Renal pelvis (tissue), 12 donors: ENCODE data around the gene GPR87. TPM values are rescaled to one million over a fixed set of nuclear protein-coding genes. Genes with fewer than 3 reads are reported as not detected.

ENCODE experiments used
- DNase-seq: peaks from one replicate; pipeline ENCODE4 v3.0.0-alpha.2; 2013
- long read RNA-seq, 16 experiments: transcript quantifications; one replicate each; lab custom pipeline, GENCODE V29; 2026
- polyA plus RNA-seq, 3 donors: library from polyadenylated mRNA; unstranded; fragments of 120-200 nt; gene quantifications; one replicate each; pipeline ENCODE4 v1.2.1, GENCODE V29; 2013; ENCODE audit not compliant: insufficient read length in 3 of 3

The GPR87 gene, protein sequence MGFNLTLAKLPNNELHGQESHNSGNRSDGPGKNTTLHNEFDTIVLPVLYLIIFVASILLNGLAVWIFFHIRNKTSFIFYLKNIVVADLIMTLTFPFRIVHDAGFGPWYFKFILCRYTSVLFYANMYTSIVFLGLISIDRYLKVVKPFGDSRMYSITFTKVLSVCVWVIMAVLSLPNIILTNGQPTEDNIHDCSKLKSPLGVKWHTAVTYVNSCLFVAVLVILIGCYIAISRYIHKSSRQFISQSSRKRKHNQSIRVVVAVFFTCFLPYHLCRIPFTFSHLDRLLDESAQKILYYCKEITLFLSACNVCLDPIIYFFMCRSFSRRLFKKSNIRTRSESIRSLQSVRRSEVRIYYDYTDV
- polyA plus RNA-seq, result under 1 TPM in 1 of 3 donors, not detected in 2; 0.17 TPM
- long read RNA-seq, donor 1, result 0 reads
- long read RNA-seq, donor 2, result 0 reads
- long read RNA-seq, donor 3, result 0 reads
- long read RNA-seq, donor 4, partial matches to known transcripts, result 0 of 1 reads
- long read RNA-seq, donor 4, other reads (novel, unspliced or antisense), result 0 of 1 reads
- long read RNA-seq, donor 5, result 0 reads
- long read RNA-seq, donor 6, result 0 reads
- long read RNA-seq, donor 7, partial matches to known transcripts, result 0 of 2 reads
- long read RNA-seq, donor 7, other reads (novel, unspliced or antisense), result 0 of 2 reads
- long read RNA-seq, donor 8, result 0 reads
- long read RNA-seq, donor 9, result 0 reads
- long read RNA-seq, donor 10, result 0 reads
- long read RNA-seq, donor 11, result 0 reads
- long read RNA-seq, donor 12, result 0 reads
- long read RNA-seq, donor 13, result 0 reads
- long read RNA-seq, donor 14, result 0 reads
- long read RNA-seq, donor 15, result 0 reads
- long read RNA-seq, donor 16, result 0 reads

DNA sequence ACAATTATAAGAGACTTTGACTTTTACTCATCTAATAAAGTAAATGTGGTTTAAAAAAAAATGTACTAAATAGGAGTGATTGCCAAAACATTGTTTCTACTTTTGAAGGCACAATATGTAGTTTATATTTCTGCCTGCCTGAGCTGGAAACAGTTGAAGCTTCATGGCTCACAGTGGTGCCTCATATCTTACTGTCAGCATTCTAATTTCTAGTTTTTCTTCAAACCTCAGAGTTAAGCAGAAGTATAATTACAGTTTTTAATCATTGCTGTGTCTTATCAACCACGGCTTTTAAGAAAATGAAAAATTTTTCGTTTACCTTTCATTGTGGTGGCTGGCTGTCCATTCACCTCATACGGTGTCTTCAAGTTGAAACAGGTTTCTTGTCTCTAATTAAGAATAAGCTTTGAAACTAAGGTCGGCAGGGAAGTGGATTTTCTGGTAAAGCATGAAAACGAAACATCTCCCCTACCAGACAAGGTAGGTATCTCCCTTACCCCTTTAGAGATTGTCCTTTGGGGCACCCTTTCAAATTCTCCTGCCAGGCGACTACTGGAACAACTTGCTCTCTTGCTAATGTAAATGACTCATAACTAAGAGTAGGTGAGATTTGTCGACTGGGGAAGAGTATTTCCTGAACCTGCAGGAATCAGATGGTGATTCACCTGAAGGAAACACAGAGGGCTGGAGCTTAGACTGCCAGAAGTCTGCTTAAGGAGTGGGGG lies at the start of gene GPR87:
TSS of gene GPR87 (minus strand) at position 554 of the 725 bp plus-strand sequence. CDS start 16,720 bp downstream, outside the sequence.
- DNase-seq, result no peak

DNA sequence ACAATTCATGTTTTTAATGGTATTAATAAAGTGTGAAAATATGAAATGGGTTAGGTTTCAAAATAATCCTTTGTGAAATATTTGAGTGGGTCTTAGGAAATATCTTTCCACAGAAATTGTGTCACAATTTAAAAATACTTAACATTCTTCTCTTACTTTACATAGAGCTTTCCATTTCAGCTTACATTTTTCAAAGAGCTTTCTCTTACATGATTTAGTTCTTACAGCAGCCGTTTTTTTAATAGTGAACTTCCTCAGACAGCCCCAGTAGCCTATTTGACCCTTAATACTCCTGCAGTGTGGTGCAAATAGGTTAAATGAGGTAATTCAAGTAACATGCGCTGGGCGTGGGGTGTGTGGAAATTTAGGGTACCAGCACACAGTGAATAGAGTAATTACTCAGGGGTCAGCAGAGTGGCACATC lies 46.1 kb upstream of the GPR87 start:
- no peak for DNase-seq

DNA sequence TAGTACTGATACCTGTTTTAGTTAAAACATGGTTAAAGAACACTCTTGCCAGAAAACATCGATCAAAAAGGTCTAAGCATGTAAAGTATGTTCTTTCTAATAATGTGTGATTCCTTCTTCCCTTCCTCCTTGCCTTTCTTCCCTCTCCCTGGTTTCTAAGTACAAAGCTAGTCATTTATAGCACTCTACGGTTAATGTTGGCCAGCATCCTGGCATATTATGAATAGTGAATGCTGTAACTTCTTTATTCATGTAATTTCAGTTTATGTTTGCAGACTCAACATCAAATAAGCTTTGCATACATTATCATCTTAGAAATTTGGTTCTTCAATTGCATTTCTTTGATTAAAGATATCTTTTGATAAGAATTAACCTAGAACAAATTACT lies 40.8 kb upstream of the GPR87 start:
- no peak for DNase-seq

DNA sequence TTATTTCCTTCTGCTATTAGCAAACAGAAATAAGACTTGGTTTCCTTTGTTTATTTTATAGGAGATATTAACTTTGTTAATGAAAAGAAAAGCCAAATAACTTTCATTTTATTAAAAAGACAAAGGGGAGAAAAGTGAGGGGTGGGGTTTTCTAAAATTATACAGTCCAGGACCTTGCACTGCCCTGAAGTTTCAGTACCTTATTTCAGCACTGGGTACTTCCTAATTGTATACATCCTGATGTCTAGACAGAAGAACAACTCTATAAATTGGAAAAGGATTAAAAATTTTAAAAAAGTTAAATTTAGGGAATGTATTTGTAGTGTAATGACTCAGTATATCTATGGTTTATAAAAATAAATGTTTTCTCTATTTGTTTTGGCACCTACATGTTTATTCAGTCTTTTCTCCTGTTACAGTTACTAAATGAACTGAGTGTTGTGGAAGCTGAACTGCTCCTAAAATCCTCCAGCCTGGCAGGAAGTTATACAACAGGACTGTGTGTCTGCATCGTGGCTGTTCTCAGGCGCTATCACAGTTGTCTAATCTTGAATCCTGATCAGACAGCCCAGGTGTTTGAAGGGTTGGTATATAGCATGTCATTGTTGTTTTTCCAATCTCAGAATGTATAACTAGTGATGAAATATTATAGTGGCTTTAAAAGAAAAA lies 40.3 kb upstream of the GPR87 start:
- DNase-seq, result no peak

DNA sequence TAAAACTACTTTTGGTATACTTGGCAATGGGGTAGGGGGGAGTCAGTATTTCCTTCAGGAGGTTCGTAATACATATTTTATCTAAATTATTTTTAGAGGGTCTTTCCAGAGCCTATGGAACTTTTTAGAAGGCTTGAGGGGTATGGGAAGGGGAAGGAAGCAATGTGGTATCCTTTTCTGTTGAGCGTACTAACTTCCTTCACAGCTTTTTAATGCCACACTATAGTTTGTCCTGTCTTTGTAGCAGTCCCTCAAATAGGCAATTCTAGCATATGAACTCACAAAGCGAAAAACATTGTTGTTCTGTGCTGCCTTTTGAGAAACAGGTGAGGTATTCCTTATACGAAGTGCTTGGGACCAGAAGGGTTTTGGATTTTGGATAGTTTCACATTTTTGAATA lies 35.0 kb upstream of the GPR87 start:
- DNase-seq, result no peak

DNA sequence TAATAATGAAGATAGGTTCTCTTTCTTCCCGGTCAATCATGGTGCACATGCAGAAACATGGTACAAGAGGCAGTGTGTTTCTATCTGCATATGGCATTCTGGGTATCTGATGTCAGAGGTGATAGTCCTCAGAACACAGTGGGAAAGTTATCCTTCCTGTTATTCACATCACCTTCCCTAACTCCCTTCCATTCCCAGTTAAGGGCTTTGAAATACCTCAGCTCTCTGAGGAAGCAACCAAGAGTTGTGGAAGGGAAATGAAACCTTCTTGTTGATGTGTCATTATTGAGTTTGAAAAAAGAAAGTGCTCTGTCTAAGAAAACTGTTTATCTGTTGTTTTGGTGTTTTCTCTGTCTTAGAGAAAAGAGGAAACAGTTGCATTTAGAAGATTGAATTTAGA lies 34.6 kb upstream of the GPR87 start:
- DNase-seq, result no peak

DNA sequence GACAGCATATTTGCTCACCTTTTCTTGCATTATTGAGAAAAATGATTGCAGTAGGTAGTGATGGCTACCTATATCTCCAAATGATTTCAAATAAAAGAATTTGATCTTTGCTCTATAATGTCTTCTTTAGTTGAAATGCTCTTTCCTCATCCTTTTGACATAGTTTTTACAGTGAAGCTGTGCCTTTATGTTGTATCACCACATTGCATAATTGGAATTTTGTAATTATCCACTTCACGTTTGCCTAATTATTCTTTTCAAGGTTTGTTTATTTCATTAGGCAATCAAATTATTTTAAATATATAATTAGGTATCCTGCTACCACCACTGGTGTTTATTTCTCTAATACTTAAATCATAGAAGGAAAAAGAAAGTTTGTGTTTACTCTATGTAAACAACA lies 34.0 kb upstream of the GPR87 start:
- DNase-seq, result no peak

DNA sequence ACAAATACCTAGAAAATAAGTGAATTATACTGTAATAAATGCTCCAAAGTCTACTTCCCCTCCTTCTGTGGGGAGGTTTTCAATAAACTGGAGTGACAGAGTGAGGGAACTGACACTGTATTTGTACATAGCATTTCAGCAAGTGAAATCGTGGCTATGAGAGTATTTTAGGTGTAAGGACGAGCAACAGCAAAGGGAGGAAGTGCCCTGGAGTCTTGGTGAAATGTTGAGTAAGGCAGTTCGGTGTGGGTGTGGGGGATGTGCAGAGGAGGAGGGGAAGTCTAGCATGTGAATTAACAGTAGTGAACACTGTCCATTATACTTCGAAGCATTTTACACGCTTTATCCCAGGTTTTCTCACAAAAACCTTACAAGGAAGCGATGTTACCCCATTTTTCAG lies 30.8 kb upstream of the GPR87 start:
- no peak for DNase-seq

DNA sequence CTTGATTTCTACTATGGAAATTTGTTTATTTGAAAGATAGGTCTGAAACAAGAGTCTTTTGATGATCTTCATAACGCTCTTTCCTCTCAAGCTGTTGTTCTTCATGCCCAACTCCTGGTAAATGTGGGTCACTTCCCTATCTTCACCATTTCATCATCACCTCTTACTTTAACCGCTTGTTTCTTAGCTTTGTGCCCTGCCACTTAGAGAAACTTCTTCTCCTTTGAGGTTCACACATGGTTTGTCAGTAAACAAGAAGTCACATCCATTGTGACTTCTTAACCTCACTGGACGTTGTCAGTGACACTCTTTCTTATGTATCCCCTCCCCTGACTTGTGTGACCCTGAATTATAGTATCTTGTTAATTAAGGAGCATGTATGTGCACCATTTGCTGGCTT lies 29.7 kb upstream of the GPR87 start:
- DNase-seq, result no peak

DNA sequence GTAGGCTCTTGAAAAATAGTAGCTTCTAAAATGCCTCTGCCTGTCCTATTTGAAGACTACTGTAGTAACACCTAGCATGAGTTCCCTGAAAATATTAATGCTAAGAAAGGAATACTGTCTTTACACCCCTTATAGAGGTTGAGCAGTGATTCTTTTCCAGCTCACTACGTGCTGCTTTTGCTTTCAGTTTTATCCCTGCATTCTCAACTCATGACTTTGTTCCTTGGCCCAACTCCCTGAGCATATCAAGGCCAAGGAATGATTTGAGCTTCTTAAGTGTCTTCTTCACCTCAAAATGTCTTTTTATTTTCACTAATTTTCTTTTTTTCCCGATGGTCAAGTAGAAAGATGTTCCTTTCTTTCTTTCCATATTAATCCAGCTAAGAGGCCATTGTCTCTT lies 29.2 kb upstream of the GPR87 start:
- no peak for DNase-seq

DNA sequence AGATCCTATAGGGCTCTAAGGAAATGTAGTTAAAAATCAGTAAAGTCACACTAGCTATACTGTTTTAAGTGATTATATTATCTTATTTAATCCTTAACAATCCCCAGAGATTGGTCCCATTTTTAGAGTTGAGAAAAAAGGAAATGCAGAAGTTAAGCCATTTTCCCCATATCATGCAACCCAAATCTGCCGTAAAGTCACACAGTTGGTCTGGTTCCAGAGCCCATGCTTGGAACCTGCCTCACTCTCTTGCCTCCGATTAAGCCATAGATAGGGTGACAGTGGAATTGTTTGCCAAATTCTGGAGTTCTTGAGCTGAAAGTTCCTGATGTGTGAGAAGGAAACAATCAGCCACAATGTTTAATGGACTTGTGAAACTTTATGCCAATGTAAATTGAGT lies 15.1 kb upstream of the GPR87 start:
- no peak for DNase-seq

DNA sequence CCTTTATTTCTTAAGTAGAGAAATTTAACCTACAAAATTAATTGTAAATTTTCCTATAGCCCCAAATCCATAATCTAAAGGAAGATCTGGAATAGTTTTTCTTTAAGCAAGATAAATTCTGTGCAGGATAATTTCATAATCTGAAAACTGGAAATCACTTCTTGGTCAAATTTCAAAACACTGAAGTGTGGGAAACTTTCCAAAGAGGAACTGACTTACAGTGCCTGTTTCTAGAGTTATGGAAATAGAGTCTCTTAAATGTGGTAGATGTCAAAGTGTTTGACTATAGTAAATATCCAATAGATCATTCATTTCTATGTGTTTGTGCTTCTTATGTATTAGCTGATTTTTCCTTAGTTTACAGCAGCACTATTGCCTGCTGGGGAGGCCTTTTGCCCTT lies 14.3 kb upstream of the GPR87 start:
- no peak for DNase-seq

DNA sequence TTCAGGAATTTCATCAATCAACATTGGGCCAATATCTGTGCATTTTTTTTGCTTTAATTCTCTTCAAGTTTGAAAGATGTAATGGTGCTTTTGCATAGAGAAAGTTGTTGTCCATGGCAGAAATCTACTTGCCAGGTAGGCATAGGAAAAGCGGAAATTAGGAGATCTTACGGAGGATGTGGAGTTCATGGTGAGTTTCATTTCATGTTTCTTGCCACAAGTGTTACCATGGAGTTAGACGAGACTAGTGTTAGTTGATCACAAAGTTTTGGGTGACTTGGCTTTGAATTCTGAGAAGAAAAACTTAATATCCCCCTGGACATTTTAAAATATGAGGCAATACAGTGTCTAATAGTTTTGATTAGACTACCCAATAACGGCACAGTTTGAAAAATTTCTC lies 13.8 kb upstream of the GPR87 start:
- no peak for DNase-seq

DNA sequence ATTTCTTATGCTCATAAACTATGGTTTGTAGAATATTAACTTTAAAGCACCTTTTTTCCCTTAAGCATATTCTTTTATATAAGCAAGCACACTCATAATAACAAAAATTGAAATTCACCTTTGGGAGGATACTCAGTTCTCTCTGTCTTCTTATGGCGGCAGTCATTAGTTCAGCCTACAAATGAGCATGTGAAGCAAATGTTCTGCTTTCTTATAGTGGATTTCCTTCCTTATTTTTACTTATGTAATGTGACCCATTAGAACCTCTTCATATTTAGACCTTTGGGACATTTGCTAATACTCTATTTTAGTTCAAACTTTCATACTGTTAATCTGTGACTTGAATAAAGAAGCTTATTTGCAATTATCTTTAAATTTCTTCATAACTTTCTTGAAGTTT lies 12.7 kb upstream of the GPR87 start, which contains the start of gene P2RY13:
TSS of gene P2RY13 (minus strand) at position 187 of the 400 bp plus-strand sequence. CDS start at position 166, 21 bp downstream.
- no peak for DNase-seq

DNA sequence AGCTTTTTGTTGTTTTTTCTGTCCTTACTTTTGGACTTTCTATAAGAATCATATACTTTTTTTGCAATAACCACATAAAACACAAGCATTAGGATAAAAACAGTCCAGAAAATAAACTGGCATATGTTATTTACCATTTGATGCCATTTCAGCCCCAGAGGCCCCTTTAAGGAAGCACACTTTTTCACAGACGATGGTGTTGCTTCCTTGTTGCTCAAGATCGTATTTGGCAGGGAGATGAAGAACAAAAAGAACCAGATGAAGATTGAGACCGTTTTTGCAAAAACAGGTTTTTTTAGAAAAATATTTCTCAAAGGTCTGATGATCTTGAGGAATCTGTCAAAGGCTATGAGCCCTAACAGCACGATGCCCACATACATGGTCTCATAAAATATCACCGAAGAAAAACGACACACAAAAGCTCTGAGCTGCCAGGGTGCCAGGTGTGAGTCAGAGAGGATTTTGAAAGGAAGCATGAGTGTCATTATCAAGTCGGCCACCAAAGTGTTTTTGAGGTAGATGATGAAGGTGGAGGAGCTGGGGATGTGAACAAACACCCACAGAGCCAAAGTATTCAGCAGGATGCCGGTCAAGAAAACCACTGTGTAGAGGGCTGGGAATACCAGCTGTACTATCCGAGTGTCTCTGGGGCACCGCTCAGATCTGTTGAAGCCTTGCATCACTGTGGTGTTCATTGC lies 11.8 kb upstream of the GPR87 start:
- DNase-seq, result no peak

DNA sequence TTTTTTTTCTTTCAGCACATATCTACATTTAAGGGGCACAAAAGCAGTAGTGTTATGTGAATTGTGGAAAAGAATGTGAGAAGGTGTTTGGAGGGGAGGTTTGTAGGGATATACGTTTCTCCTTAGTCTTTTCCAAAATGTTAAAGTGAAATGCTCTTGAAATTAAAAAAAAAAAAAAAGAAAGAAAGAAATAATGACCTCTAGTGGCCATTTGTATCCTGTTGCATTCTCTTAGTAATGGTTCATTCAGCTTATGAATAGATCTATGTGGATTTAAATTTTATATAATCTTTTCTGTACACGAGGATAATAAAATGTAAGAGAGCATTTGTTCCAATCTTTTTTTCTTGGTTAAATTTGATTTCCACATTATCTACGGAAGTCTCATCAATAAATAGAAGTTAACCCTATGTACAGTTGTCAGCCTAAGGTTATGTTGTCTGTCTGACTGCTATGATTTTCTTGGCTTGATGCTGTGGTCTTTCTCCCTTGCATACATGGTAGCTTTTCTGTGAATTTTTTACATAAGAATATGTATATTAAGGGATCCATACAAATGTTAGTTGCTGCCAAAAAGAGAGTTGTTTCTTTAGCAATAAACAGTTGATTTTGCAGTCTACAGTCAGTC lies 11.1 kb upstream of the GPR87 start:
- no peak for DNase-seq

DNA sequence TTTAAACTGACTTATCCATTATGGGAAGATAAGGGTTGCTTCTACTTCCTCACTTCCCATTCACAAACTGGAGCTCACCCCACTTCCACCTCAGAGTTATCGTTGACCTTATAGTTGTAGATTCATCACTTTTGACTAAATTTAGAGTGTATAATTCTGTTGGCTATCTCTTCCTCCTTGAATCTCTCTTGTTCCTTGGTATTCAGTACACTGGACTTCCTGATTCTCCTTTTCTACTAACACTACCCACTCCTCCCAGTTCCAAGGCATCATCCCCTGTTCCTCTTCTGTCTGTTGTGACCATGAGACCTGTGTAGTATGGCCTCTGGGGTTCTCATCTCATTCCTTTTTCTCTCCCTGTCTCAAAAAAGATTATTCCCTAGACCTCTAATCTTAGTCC lies 5.9 kb upstream of the GPR87 start:
- no peak for DNase-seq

DNA sequence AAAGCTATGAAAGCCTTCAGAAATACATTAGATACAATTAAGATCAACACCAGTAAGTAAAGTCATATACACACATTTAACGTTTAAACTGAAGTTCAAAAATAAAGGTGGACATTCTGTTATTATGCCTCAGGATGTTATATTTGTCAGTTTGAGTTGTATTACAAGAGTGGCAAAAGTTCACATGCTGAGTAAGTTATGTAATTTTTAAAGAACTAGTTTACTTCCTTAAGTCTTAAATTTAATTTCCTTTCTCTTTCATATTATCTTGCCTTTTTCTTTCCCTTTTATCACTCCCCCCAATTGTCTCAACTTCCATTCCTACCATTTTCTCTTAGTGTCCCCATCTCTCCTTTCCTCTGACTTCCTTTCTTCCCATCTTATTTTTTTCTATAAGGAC lies 4.9 kb upstream of the GPR87 start:
- no peak for DNase-seq

DNA sequence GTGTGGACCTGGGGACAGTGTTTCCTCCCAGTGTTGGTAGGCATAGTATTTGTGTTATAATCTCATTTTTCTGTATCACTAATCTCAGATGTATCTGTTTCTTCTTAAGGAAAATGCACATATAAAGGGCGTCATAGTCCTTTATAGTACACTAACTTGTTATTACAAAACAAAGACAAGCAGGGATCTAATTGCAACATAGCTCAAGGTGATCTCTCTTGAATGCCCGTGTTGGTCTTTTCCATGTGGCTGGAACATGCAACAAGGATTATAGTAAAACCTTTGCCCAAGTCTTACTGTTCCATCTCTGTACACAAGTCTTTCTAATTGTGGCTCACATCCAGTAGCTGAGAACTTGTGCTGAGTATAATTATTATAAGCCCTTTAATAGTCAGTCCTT lies 3.5 kb upstream of the GPR87 start:
- no peak for DNase-seq

DNA sequence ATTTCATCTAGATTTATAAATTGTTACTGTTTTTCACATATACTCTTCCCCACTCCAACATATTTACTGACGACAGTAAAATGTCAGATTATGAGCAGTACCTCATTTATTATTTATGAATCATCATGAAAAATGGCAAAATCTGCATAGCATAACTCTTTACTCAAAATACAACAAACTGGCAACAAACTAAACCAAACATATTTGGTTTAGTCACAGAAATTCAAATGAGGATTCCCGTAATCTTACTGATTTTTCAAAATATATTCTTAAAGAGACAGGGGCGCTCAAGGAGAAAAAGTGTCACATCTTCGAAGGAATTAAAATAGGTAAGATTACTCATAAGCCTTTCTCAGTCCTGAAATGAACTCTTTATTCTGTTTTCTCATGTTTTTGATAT lies 3.0 kb upstream of the GPR87 start:
- DNase-seq, result no peak

DNA sequence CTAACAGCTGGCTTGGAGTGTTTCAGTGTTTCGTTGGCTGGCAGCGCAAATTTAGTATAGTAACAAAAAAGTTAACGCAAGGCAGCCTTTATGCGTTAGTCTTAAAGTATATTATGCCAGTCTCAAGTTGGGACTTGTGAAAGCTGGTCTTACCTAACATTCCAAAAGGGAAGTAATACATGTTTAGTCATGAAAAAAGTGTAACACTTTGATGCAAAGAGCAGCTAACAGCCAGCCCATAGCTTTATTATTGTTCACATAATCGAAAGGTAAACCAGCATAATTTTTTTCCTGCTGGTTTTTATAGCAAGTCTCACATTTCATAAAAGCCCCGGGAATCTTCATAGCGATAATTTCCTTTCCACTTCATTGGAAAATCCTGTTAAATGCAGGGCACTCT lies 2.4 kb upstream of the GPR87 start:
- no peak for DNase-seq
